CD14-positive monocyte (primary cell): ENCODE data around the gene HPSE2. TPM values are rescaled to one million over a fixed set of nuclear protein-coding genes. Genes with fewer than 3 reads are reported as not detected.

Source experiments
- DNase-seq, 3 donors: peaks; one replicate each; pipeline ENCODE4 v3.0.0-alpha.2; 2011 to 2022
- H2AFZ ChIP-seq: 2 replicates; pipeline ENCODE4 v1.6.0; 2012; ENCODE audit warnings: mild to moderate bottlenecking, low read depth, low read length, inconsistent platforms; ENCODE audit not compliant: insufficient read depth, poor library complexity, severe bottlenecking
- H3K27ac ChIP-seq, 2 donors: 1 replicate in 1 of 2; 2 replicates in 1 of 2; pipeline ENCODE4 v1.5.1; 2012 to 2013; ENCODE audit warnings: low read length in 2 of 2, control low read depth in 1 of 2, inconsistent platforms in 1 of 2, low read depth in 1 of 2, mild to moderate bottlenecking in 1 of 2
- H3K27me3 ChIP-seq, 2 donors: one replicate each; pipeline versions ENCODE4 v1.6.0 to v1.6.1; 2011 to 2013; ENCODE audit warnings: low read length in 2 of 2; ENCODE audit not compliant: control insufficient read depth in 2 of 2, insufficient read depth in 2 of 2
- H3K36me3 ChIP-seq, 2 donors: replicated peaks in 1 of 2; 1 replicate in 1 of 2; 2 replicates in 1 of 2; pipeline versions ENCODE4 v1.5.1 to v1.6.1; 2012 to 2013; ENCODE audit warnings: low read length in 2 of 2, control low read depth in 1 of 2, inconsistent platforms in 1 of 2, mild to moderate bottlenecking in 1 of 2; ENCODE audit not compliant: insufficient read depth in 2 of 2, control insufficient read depth in 1 of 2
- H3K4me1 ChIP-seq, 2 donors: 1 replicate in 1 of 2; 2 replicates in 1 of 2; pipeline versions ENCODE4 v1.5.1 to v1.6.1; 2012 to 2013; ENCODE audit warnings: low read length in 2 of 2, control low read depth in 1 of 2, inconsistent platforms in 1 of 2, mild to moderate bottlenecking in 1 of 2, moderate library complexity in 1 of 2; ENCODE audit not compliant: insufficient read depth in 2 of 2, control insufficient read depth in 1 of 2
- H3K4me2 ChIP-seq: replicated peaks from 2 replicates; pipeline ENCODE3; 2012; ENCODE audit warnings: low read length, moderate library complexity, mild to moderate bottlenecking; ENCODE audit not compliant: poor library complexity, severe bottlenecking; ENCODE audit errors: extremely low read depth
- H3K4me3 ChIP-seq, 3 experiments: fragments of 200-600 bp in 1 of 3; sonication (generic) in 1 of 3; replicated peaks in 1 of 3; 1 replicate in 2 of 3; 2 replicates in 1 of 3; pipeline ENCODE4 v1.5.1; 2011 to 2013; ENCODE audit warnings: low read length in 3 of 3, mild to moderate bottlenecking in 3 of 3, control low read depth in 2 of 3, low read depth in 2 of 3, inconsistent platforms in 1 of 3, moderate library complexity in 1 of 3
- H3K79me2 ChIP-seq: 2 replicates; pipeline ENCODE4 v1.6.0; 2012; ENCODE audit warnings: mild to moderate bottlenecking, control low read depth, inconsistent platforms, low read length, moderate library complexity; ENCODE audit not compliant: insufficient read depth
- H3K9ac ChIP-seq: 2 replicates; pipeline ENCODE4 v1.6.0; 2017; ENCODE audit warnings: low read length, mild to moderate bottlenecking; ENCODE audit not compliant: insufficient read depth, poor library complexity, severe bottlenecking
- H3K9me3 ChIP-seq, 2 donors: replicated peaks in 1 of 2; 1 replicate in 1 of 2; 2 replicates in 1 of 2; pipeline versions ENCODE4 v1.5.1 to v1.6.1; 2012 to 2013; ENCODE audit warnings: low read length in 2 of 2, control low read depth in 1 of 2; ENCODE audit not compliant: control insufficient read depth in 1 of 2, insufficient read depth in 1 of 2
- H4K20me1 ChIP-seq: 2 replicates; pipeline ENCODE4 v1.6.0; 2012; ENCODE audit warnings: mild to moderate bottlenecking, low read length, control low read depth, moderate library complexity; ENCODE audit not compliant: insufficient read depth
- H3K27ac Mint-ChIP-seq, 7 donors: one replicate each; pipeline ENCODE4 v1.8.0; 2020; ENCODE audit warnings: mild to moderate bottlenecking in 7 of 7, mixed read lengths in 7 of 7, moderate library complexity in 6 of 7, inconsistent platforms in 2 of 7
- H3K27me3 Mint-ChIP-seq, 3 donors: one replicate each; pipeline ENCODE4 v1.8.0; 2021 to 2022; ENCODE audit warnings: low read depth in 3 of 3, mild to moderate bottlenecking in 3 of 3, mixed read lengths in 3 of 3, moderate library complexity in 3 of 3, inconsistent platforms in 1 of 3
- H3K36me3 Mint-ChIP-seq, 2 donors: one replicate each; pipeline ENCODE4 v1.8.0; 2020; ENCODE audit warnings: mixed read lengths in 2 of 2, inconsistent platforms in 1 of 2, mild to moderate bottlenecking in 1 of 2
- H3K4me1 Mint-ChIP-seq: one replicate; pipeline ENCODE4 v1.8.0; 2020; ENCODE audit warnings: mild to moderate bottlenecking, mixed read lengths
- H3K4me3 Mint-ChIP-seq, 2 donors: one replicate each; pipeline ENCODE4 v1.8.0; 2020; ENCODE audit warnings: mild to moderate bottlenecking in 2 of 2, mixed read lengths in 2 of 2, moderate library complexity in 1 of 2
- H3K9me3 Mint-ChIP-seq, 7 donors: one replicate each; pipeline ENCODE4 v1.8.0; 2020 to 2022; ENCODE audit warnings: mixed read lengths in 7 of 7, mild to moderate bottlenecking in 6 of 7, moderate library complexity in 6 of 7, inconsistent platforms in 2 of 7
- WGBS: methylation state at CpG from one replicate; pipeline ENCODE4 v1.1.5; 2013; ENCODE audit warnings: missing lambda C conversion rate; ENCODE audit not compliant: insufficient coverage; 5-methylcytosine and 5-hydroxymethylcytosine counted together
- intact Hi-C, 2 donors: fragments of 100-400 bp; cut with micrococcal nuclease; formaldehyde crosslinking; loops; one replicate each; pipeline versions ENCODE4 v1.15.0 to v1.15.1; 2023
- polyA plus RNA-seq, 3 donors: library from polyadenylated mRNA; depleted of rRNA in 1 of 3; unstranded in 2 of 3; stranded (reverse) in 1 of 3; fragments of 300-500 nt in 2 of 3; fragments of >200 nt in 1 of 3; fragmentation: Illumina TruSeq in 2 of 3; gene quantifications; 1 replicate in 2 of 3; 2 replicates in 1 of 3; pipeline ENCODE4 v1.2.3, GENCODE V29; 2012 to 2021
- TF ChIP-seq, protein P1 (sequence below): fragments of 200-600 bp; IDR thresholded peaks from one replicate; pipeline ENCODE4 v1.8.0; 2022; ENCODE audit warnings: antibody characterized with exemption, mild to moderate bottlenecking

HPSE2 gene
- polyA plus RNA-seq, 3 donors: not detected

DNA sequence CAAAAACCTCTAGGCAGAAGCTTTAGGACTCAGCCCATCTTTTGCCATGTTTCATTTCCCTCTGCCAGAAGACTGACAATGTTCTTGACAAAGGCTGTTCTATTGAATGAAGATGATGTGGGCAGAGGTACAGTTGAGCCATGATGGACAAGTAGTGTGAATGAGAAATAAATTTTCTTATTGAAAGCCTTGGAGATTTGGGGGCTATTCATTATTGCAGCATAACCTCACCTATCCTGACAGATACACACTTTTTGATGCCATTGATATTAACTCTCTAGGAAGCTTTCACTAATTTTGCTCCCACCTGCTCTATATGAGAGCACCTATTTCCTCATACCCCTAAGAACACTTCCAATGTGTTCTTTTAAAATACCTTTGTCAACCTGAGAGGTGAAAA lies 752.0 kb downstream of the HPSE2 start:
- TF ChIP-seq, protein P1, sequence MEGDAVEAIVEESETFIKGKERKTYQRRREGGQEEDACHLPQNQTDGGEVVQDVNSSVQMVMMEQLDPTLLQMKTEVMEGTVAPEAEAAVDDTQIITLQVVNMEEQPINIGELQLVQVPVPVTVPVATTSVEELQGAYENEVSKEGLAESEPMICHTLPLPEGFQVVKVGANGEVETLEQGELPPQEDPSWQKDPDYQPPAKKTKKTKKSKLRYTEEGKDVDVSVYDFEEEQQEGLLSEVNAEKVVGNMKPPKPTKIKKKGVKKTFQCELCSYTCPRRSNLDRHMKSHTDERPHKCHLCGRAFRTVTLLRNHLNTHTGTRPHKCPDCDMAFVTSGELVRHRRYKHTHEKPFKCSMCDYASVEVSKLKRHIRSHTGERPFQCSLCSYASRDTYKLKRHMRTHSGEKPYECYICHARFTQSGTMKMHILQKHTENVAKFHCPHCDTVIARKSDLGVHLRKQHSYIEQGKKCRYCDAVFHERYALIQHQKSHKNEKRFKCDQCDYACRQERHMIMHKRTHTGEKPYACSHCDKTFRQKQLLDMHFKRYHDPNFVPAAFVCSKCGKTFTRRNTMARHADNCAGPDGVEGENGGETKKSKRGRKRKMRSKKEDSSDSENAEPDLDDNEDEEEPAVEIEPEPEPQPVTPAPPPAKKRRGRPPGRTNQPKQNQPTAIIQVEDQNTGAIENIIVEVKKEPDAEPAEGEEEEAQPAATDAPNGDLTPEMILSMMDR: no peak
- Mint-ChIP-seq H3K27me3 (peaks cover 2 to 5% (median 3%) of the 10 kb centered on the region in 3 donors), H3K4me3 (no peak overlapping the region), H3K4me1 (no peaks in the 10 kb centered on the region), H3K9me3 (peaks cover 0 to 3% (median 1%) of the 10 kb centered on the region in 7 donors), H3K36me3 (no peaks in the 10 kb centered on the region), H3K27ac (no peak overlapping the region)
- no peak overlapping the region for H3K4me3 ChIP-seq
- no peak overlapping the region for H3K4me2 ChIP-seq
- no peaks in the 10 kb centered on the region for H4K20me1 ChIP-seq
- H3K9me3 ChIP-seq: no peaks in the 10 kb centered on the region
- H3K27ac ChIP-seq: no peak overlapping the region
- H3K4me1 ChIP-seq: no peaks in the 10 kb centered on the region
- H3K27me3 ChIP-seq: no peaks in the 10 kb centered on the region
- no peak overlapping the region for H3K9ac ChIP-seq
- no peak overlapping the region for H2AFZ ChIP-seq
- H3K79me2 ChIP-seq: no peaks in the 10 kb centered on the region
- no peak for DNase-seq
- intact Hi-C loops: no loop called here
- no peaks in the 10 kb centered on the region for H3K36me3 ChIP-seq

DNA sequence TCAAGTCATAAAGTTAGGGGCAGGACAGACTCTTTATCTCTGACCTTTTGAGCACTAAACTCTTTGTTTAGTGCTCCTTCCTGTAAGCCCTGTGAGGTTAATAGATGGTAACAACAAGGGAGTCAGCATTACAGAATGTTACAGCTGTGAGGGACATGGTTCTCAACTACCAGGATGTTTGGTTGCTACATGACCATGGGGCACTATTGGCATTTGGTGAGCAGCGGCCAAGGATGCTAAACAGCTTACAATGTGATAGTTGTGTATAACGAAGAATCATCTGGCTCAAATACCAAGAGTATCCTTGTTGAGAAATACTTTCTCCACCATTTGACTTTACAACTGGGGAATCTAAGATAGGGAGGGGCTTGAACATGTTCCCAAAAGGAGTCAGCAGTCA lies 753.6 kb downstream of the HPSE2 start:
- H3K4me3 Mint-ChIP-seq: no peak overlapping the region
- no peaks in the 10 kb centered on the region for H3K36me3 ChIP-seq
- H3K27ac Mint-ChIP-seq: no peak overlapping the region
- H3K9me3 Mint-ChIP-seq: peaks cover 0 to 3% (median 1%) of the 10 kb centered on the region in 7 donors
- TF ChIP-seq, protein P1: no peak
- no peaks in the 10 kb centered on the region for H4K20me1 ChIP-seq
- DNase-seq: no peak
- no peaks in the 10 kb centered on the region for H3K9me3 ChIP-seq
- H3K4me2 ChIP-seq: no peak overlapping the region
- peaks cover 0 to 5% (median 3%) of the 10 kb centered on the region in 3 donors for H3K27me3 Mint-ChIP-seq
- H3K27ac ChIP-seq: no peak overlapping the region
- no peaks in the 10 kb centered on the region for H3K36me3 Mint-ChIP-seq
- H3K4me3 ChIP-seq: no peak overlapping the region
- no peak overlapping the region for H3K9ac ChIP-seq
- no peaks in the 10 kb centered on the region for H3K4me1 ChIP-seq
- 100% methylated on average over 1 of the region's 2 CpGs for WGBS
- H2AFZ ChIP-seq: no peak overlapping the region
- H3K4me1 Mint-ChIP-seq: no peaks in the 10 kb centered on the region
- H3K79me2 ChIP-seq: no peaks in the 10 kb centered on the region
- intact Hi-C loops: no loop called here
- no peaks in the 10 kb centered on the region for H3K27me3 ChIP-seq
